Esophagus muscularis mucosa (tissue), 4 donors: Measurements from ENCODE around the gene ATP5IF1. TPM values are rescaled to one million over a fixed set of nuclear protein-coding genes. Genes with fewer than 3 reads are reported as not detected.

Source experiments
- DNase-seq: peaks from one replicate; pipeline ENCODE4 v3.0.0-alpha.2; 2017; ENCODE audit errors: extremely low spot score
- H3K27ac ChIP-seq, 4 donors: fragments of 200-600 bp; sonication (generic); replicated peaks in 1 of 4; 1 replicate in 3 of 4; 2 replicates in 1 of 4; pipeline ENCODE4 v1.5.1; 2016 to 2019; ENCODE audit warnings: mild to moderate bottlenecking in 1 of 4
- H3K27me3 ChIP-seq, 4 donors: fragments of 200-600 bp; sonication (generic); one replicate each; pipeline versions ENCODE4 v1.5.1 to v1.6.0; 2016 to 2019
- H3K36me3 ChIP-seq, 4 donors: fragments of 200-600 bp; sonication (generic); one replicate each; pipeline ENCODE4 v1.5.1; 2016 to 2019
- H3K4me1 ChIP-seq, 4 donors: fragments of 200-600 bp; sonication (generic); one replicate each; pipeline ENCODE4 v1.5.1; 2016 to 2019
- H3K4me3 ChIP-seq, 4 donors: fragments of 200-600 bp; sonication (generic); 1 replicate in 2 of 4; 2 replicates in 2 of 4; pipeline ENCODE4 v1.5.1; 2016 to 2019; ENCODE audit warnings: mild to moderate bottlenecking in 4 of 4, moderate library complexity in 1 of 4
- H3K9me3 ChIP-seq, 4 donors: fragments of 200-600 bp; sonication (generic); 1 replicate in 3 of 4; 2 replicates in 1 of 4; pipeline ENCODE4 v1.5.1; 2016 to 2019
- CTCF ChIP-seq, 3 experiments: fragments of 200-600 bp in 2 of 3; fragments of 450-650 bp in 1 of 3; sonication (generic) in 2 of 3; IDR thresholded peaks; one replicate each; pipeline ENCODE4 v1.5.1; 2017 to 2019; ENCODE audit warnings: antibody characterized with exemption in 3 of 3, mild to moderate bottlenecking in 2 of 3, moderate library complexity in 1 of 3
- EP300 ChIP-seq: sonication (generic); formaldehyde crosslinking; IDR thresholded peaks from one replicate; pipeline ENCODE4 v1.6.1; 2017; ENCODE audit warnings: antibody characterized with exemption
- POLR2A ChIP-seq: fragments of 450-650 bp; IDR thresholded peaks from one replicate; pipeline ENCODE4 v1.6.1; 2017; ENCODE audit warnings: antibody characterized with exemption, moderate library complexity, mild to moderate bottlenecking, low read depth
- POLR2AphosphoS5 ChIP-seq, 2 donors: sonication (generic); formaldehyde crosslinking; IDR thresholded peaks; one replicate each; pipeline ENCODE4 v1.6.1; 2017; ENCODE audit warnings: antibody characterized with exemption in 2 of 2
- WGBS: methylation state at CpG from one replicate; pipeline ENCODE4 v1.1.5; 2018; 5-methylcytosine and 5-hydroxymethylcytosine counted together
- intact Hi-C: fragments of 100-400 bp; cut with DNase I; formaldehyde crosslinking; loops from one replicate; pipeline ENCODE4 v1.15.1; 2023
- total RNA-seq, 4 donors: library from RNA; depleted of rRNA; stranded (reverse); fragments of >200 nt; gene quantifications; one replicate each; pipeline versions ENCODE4 v1.1.0 to v1.2.1, GENCODE V29; 2016

The ATP5IF1 gene
- total RNA-seq, 4 donors from 2014 or later = 125 to 174 (median 126) TPM

DNA sequence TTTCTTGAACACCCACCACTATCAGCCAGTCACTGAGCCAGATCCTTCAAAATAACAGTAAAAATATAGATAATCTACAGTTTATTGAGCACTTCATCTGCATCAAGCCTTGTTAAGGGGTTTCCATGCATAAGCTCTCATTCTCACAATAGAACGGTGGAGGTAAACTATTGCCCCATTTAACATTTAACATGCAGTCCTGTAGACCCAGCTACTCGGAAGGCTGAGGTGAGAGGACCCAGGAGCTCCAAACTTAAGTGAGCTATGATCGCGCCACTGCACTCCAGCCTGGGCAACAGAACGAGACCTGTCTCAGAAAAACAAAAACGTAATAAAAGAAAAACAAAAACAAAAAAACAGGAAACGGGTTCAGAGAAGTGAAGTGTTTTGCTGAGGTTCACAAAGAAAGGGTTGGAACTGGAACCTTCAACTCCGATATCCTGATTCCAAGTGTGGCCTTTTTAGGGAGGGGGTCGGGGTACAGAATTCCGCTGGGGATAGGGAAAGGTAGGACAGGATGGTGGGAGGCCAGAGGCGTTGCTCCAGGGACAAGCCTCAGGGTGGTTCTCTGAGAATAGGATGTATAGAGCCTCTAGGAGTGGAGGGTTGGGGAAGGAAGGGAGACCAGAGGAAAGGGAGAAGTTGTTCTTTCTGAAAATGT lies 11.8 kb downstream of the ATP5IF1 start:
- H3K36me3 ChIP-seq = no peaks in the 10 kb centered on the region
- no peaks in the 10 kb centered on the region for H3K27me3 ChIP-seq
- intact Hi-C loops = loop anchor here (2.0 to 5.0 kb wide), 2 partner anchors 13 to 80 kb away; partner anchors contain the start of gene MED18
- peak overlapping the region; percentile 54 to 78 (median 64) for H3K4me3 ChIP-seq
- DNase-seq = no peak
- H3K27ac ChIP-seq = peak overlapping the region; percentile 83 to 91 (median 86)
- H3K9me3 ChIP-seq = no peaks in the 10 kb centered on the region
- H3K4me1 ChIP-seq = peaks cover 22 to 36% (median 29%) of the 10 kb centered on the region in 4 donors
- 66% methylated on average over 11 of the region's 11 CpGs for WGBS
- no peak for TF ChIP-seq EP300
- TF ChIP-seq POLR2AphosphoS5 (IDR thresholded peaks at IDR 0.05) = no peak
- no peak for TF ChIP-seq POLR2A
- TF ChIP-seq CTCF (IDR thresholded peaks at IDR 0.05) = no peak

DNA sequence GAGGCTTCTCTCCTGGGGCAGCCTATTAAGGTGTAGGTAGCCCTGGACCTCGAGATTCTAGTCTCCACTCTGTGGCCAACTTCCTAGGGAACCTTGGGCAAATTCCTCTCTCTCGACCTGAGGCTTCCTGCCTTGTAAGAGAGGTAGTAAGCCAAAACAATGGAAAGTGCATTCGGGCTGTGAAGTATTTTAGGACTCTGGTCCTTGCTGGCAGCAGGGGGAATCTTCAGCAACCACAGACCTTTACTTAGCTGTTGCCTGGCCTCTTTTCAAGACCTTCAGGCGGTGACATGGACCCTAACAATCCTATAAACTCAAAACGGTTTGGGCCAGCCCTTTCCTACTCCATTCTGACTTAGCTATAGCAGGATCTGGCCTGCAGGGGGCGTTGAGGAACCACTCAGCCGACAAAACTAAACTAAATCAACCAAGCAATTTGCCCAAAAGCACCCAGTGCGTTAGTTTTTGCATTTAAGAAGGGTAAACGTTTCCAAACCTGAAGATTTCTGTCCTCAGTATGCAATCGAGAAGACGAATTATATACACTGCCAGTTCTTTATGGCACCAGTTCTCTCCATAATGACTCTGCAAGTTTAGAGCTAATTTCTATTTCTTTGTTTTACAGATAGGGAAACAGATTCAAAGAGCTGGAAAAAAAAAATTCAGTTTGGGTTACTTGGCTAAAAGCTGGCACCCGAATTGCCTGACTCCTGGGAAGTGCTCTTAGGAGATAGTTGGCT lies 12.5 kb downstream of the ATP5IF1 start:
- WGBS = 6% methylated on average over 12 of the region's 12 CpGs
- intact Hi-C loops = loop anchor here (5.0 kb wide), 1 partner anchor 79 kb away; the partner anchor contains the start of gene MED18
- Histone ChIP-seq H3K27ac (peak overlapping the region; percentile 83 to 91 (median 86)), H3K27me3 (no peaks in the 10 kb centered on the region), H3K4me3 (peak overlapping the region in 3 of 4 donors; percentile 25 to 29 (median 29)), H3K4me1 (peaks cover 22 to 36% (median 29%) of the 10 kb centered on the region in 4 donors), H3K9me3 (no peaks in the 10 kb centered on the region), H3K36me3 (no peaks in the 10 kb centered on the region)
- TF ChIP-seq POLR2A = no peak
- peak; percentile 94 to 96 (median 96) for TF ChIP-seq CTCF (IDR thresholded peaks at IDR 0.05)
- TF ChIP-seq EP300 = no peak
- TF ChIP-seq POLR2AphosphoS5 (IDR thresholded peaks at IDR 0.05) = peak in 1 of 2 donors; percentile 57
- DNase-seq = peak; percentile 96

DNA sequence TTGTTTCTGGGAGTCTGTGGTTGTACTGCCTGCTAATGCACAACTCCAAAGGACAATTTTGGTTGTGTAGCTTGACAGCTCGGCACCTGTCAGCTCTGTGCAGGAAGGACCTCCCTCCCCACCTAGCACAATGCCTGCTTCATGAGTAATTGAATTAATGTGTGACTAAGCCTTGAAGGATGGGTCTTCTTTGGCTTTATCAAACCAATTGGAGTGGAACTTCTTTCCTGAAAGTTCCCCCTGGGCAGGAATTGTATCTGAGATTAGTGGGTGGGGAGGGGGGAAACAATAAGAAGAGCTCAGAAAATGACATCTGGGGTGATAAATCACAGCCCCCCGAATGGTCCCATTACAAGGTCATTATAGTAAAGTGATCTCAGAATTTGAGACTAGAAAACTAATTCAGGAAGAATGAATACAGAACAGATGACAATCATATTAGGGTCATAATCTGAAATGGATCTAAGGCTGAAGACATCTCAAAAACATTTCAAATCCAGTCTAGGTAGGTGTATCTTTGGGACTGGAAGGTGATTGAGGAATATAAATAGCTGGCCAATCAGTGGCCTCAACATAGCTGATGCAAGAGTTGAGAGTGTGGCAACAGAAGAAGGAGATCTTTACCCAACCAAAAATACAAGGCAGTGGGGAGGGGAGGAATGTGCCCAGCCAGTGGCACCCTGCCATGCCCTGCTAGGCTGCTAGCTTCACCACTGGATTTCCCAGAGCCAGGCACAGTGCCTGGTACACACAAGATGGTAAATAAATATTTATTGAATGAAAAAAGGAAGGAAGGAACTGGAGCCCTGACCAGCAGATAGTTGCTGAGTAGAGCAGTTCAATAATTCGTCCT lies 13.3 kb downstream of the ATP5IF1 start:
- intact Hi-C loops = loop anchor here (5.0 kb wide), 1 partner anchor 78 kb away; the partner anchor contains the start of gene MED18
- TF ChIP-seq POLR2A = no peak
- peak in 1 of 2 donors; percentile 18 for TF ChIP-seq POLR2AphosphoS5 (IDR thresholded peaks at IDR 0.05)
- WGBS = 25% methylated on average over 3 of the region's 3 CpGs
- no peak for DNase-seq
- peaks cover 22 to 36% (median 29%) of the 10 kb centered on the region in 4 donors for H3K4me1 ChIP-seq
- H3K27me3 ChIP-seq = no peaks in the 10 kb centered on the region
- H3K4me3 ChIP-seq = peak overlapping the region in 2 of 4 donors; percentile 25 to 29
- H3K36me3 ChIP-seq = no peaks in the 10 kb centered on the region
- peak overlapping the region; percentile 83 to 91 (median 86) for H3K27ac ChIP-seq
- no peaks in the 10 kb centered on the region for H3K9me3 ChIP-seq

- no peak for TF ChIP-seq POLR2A
- no peak for TF ChIP-seq POLR2AphosphoS5 (IDR thresholded peaks at IDR 0.05)
- TF ChIP-seq EP300 = no peak
- TF ChIP-seq CTCF (IDR thresholded peaks at IDR 0.05) = no peak
- Histone ChIP-seq H3K27me3 (no peaks in the 10 kb centered on the region), H3K9me3 (no peaks in the 10 kb centered on the region), H3K36me3 (no peaks in the 10 kb centered on the region), H3K4me3 (no peak overlapping the region), H3K4me1 (peaks cover 22 to 36% (median 29%) of the 10 kb centered on the region in 4 donors), H3K27ac (peak overlapping the region in 3 of 4 donors; percentile 12 to 91 (median 15))
- 54% methylated on average over 4 of the region's 4 CpGs for WGBS
- no peak for DNase-seq
- intact Hi-C loops = loop anchor here (5.0 kb wide), 1 partner anchor 77 kb away; the partner anchor contains the start of gene MED18
These were observed 14.0 kb downstream of the ATP5IF1 start for GRCh38 chr1:28249866-28250295.
